GM19452 (cell line): ENCODE data around the gene RBCK1.
"Not testable (repeated sequence)": the region's sequence is repeated elsewhere in the genome, so short reads cannot be mapped to it uniquely, and the experiment has no call there.

Source experiments
- ATAC-seq: cut with Tn5 transposase; IDR thresholded peaks from one replicate; pipeline ENCODE4 v1.9.1; 2021; ENCODE audit not compliant: unreplicated experiment

Gene RBCK1

DNA sequence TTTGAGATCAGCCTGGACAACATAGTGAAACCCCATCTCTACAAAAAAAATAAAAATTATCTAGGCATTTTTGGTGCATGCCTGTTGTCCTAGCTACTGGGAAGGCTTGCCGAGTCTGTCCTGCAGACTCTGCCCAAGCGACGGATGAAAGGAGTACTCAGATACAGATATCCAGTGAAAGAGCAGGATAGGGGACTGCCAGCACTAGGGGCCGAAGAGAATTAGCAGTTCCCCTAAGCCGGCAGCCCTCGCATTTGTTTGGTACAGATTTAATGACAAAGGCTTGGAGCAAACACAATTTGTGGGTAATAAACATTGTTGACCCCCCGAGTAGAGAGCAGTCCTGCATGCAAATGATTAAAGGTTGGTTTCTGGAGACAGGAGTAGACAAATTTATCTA is 59.7 kb downstream of the RBCK1 start:
- ATAC-seq, result no peak

DNA sequence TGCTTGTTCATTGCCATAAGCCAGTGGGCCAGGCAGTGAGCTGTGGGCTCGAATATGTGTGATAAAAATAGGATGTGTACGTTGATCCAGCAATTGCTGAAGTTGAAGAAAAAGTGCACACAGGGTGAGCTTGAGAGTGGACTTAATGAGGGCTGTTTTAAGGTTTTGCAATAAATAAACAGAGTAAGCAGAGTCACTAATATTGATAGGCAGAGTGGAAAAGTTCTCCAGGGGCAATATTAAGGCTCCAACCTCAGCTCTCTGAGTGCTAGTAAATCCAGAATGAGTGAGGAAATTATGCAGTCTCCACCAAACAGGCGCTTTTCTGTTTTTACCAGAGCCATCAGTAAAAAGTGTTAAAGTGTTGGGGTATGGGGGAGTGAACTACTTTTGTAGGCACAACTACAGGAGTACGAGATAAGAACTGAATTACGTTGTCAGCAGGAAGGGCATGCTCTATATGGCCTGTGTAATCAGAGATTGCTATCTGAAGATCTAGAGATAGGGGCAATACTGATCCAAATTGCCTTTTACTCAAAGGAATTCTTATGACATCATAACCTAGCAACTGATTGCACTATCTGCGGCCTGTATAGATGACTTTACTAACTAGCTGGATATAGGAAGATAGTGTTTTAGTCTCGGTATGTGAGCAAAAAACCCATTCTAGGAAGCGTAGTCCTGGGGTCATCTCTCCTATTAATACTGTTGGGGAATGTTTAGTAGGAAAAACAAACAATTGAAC is 61.8 kb downstream of the RBCK1 start:
- no peak for ATAC-seq

GRCh38 chr20:472137-472846 is 64.2 kb downstream of the RBCK1 start:
- ATAC-seq, result no peak

GRCh38 chr20:472889-473292 is 64.8 kb downstream of the RBCK1 start:
- no peak for ATAC-seq

DNA sequence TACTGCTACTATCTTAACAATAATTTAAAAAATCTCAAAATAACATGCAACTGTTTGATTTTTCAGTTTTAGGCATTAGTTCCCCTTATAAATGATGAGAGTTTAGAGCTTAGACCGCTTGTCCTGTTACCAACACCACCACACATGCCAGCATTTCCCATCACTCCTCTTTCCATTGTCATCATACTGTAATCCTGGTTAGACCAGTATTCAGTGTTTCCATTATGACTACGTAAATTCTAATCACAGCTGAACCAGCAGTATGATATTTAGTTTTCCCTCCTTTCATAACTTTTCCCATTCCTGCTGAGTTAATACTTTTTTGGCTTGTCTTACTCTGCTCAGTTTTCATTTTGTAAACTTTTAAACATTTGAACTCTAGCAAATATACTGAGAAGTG is 66.5 kb downstream of the RBCK1 start:
- no peak for ATAC-seq

- ATAC-seq, result no peak
These were observed 67.6 kb downstream of the RBCK1 start for GRCh38 chr20:475463-476357.

DNA sequence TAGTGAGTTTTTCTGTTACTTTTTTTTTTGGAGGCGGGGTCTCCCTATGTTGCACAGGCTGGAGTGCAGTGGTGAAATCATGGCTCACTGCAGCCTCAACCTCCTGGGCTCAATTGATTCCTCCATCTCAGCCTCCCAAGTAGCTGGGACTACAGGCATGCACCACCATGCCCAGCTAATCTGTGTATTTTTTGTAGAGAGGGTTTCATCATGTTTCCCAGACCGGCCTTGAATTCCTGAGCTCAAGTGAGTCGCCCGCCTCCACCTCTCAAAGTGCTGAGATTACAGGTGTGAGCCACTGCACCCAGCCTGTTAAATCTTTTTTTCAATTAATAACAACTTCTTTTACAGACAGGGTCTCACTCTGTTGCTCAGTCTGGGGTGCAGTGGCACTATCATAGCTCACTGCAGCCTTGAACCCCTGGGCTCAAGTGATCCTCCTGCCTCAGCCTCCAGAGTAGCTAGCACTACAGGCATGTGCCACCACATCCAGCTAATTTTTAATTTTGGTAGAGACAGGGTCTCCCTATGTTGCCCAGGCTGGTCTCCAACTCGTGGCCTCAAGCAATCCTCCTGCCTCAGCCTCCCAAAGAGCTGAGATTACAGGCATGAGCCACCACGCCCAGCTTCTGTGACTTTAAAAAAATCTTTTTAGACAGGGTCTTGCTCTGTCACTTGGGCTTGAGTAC is 68.6 kb downstream of the RBCK1 start:
- not testable (repeated sequence) for ATAC-seq

- ATAC-seq, result no peak
These were observed 70.2 kb downstream of the RBCK1 start for GRCh38 chr20:478010-478948.

DNA sequence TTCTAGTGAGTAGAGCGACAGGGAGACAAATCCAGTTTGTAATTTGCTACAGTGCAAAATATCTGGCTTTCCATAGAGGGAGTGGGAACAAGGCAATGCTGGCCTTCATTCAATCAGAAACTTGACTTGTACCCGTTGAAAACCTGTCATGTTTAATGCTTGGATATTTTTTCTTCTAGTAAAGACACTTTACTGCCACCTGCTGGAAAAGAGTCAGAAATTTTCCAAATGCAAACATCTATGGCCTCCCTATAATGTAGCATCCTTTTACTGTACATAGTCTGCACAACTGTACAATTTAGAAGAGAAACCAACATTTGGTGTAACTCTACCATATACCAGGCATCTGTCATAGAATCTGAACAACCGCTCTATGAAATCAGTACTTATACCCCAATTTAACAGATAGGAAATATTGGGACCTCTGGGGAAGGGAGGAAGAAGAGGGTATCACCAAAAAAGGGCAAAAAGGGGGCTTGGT is 70.9 kb downstream of the RBCK1 start:
- ATAC-seq, result no peak

GRCh38 chr20:479487-479886 is 71.4 kb downstream of the RBCK1 start:
- ATAC-seq, result no peak

DNA sequence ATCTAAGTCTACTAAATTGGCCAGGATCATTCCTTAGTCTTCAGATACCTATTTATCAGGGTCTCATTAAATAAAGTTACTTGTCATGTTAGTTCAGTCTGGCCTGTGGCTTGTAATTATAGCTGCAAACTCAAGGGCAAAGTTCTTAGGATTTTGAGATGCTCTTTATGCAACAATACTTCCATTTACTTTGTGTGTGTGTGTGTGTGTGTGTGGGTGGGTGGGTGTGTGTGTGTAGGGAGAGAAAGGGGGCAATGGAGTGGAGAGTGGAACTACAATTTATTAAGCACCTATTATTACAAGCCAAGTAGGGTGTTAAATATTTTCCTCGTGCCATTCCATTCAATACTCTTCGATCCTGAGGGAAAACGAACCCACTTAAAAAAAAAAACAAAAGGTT is 71.9 kb downstream of the RBCK1 start:
- ATAC-seq, result no peak

GRCh38 chr20:481167-481566 is 73.1 kb downstream of the RBCK1 start:
- ATAC-seq, result no peak
